ENCODE results near the gene SHISAL2A. TPM values are rescaled to one million over a fixed set of nuclear protein-coding genes. Genes with fewer than 3 reads are reported as not detected.

The SHISAL2A gene
- polyA plus RNA-seq, 1 donor (not counting 4 experiments of a cell fraction or from before 2014, with no cell fraction given), result 0.04 TPM

GRCh38 chr1:52663716-52664115 is 30.7 kb downstream of the SHISAL2A start:
- Histone ChIP-seq H3K9me1 (ENCODE audit: control insufficient read depth, extremely low read depth, insufficient read depth, low read length) (no peaks in the 10 kb centered on the region), H3K27ac (ENCODE audit: control insufficient read depth, insufficient read depth, low read length) (no peak overlapping the region), H4K20me1 (ENCODE audit: control insufficient read depth, extremely low read depth, insufficient read depth, low read length) (no peaks in the 10 kb centered on the region), H3K27me3 (ENCODE audit: control insufficient read depth, extremely low read depth, insufficient read depth, low read length) (no peaks in the 10 kb centered on the region), H3K9me3 (ENCODE audit: control insufficient read depth, low read depth, low read length) (no peaks in the 10 kb centered on the region), H3K79me2 (ENCODE audit: control insufficient read depth, insufficient read depth, low read length) (no peaks in the 10 kb centered on the region), H3K36me3 (ENCODE audit: control insufficient read depth in 2 of 2, extremely low read depth in 1 of 2, insufficient read depth in 2 of 2, low read length in 2 of 2) (no peaks in the 10 kb centered on the region), H3K4me1 (ENCODE audit: control insufficient read depth, extremely low read depth, insufficient read depth, low read length) (peaks cover 62% of the 10 kb centered on the region), H3K9ac (ENCODE audit: control insufficient read depth, extremely low read depth, insufficient read depth, low read length) (no peak overlapping the region), H3K4me3 (ENCODE audit: control insufficient read depth in 2 of 3, extremely low read depth in 1 of 3, insufficient read depth in 2 of 3, low read depth in 1 of 3, low read length in 3 of 3) (no peak overlapping the region), H3K4me2 (ENCODE audit: control insufficient read depth, extremely low read depth, insufficient read depth, low read depth, low read length) (peak overlapping the region; percentile 80), H2AFZ (ENCODE audit: control insufficient read depth, low read length) (no peak overlapping the region)
- no peak for FAIRE-seq
- TF ChIP-seq EZH2 (IDR thresholded peaks at IDR 0.05; ENCODE audit: low read length), result no peak
- dilution Hi-C loops (cut with MboI; ENCODE audit: extremely low pct_ligation_motif_present, low sequenced_read_pairs), result no loop called here
- no peak for DNase-seq (ENCODE audit: low read depth, low spot score)

GRCh38 chr1:52665006-52665941 is 32.3 kb downstream of the SHISAL2A start:
- peak overlapping the region; percentile 79 for H3K27ac ChIP-seq (ENCODE audit: control insufficient read depth, insufficient read depth, low read length)
- peak overlapping the region; percentile 39 for H3K9ac ChIP-seq (ENCODE audit: control insufficient read depth, extremely low read depth, insufficient read depth, low read length)

More at GRCh38 chr1:52665006-52665941, 32.3 kb downstream of the SHISAL2A start:
- Histone ChIP-seq H3K36me3 (ENCODE audit: control insufficient read depth in 2 of 2, extremely low read depth in 1 of 2, insufficient read depth in 2 of 2, low read length in 2 of 2) (no peaks in the 10 kb centered on the region), H4K20me1 (ENCODE audit: control insufficient read depth, extremely low read depth, insufficient read depth, low read length) (no peaks in the 10 kb centered on the region), H3K9me3 (ENCODE audit: control insufficient read depth, low read depth, low read length) (no peaks in the 10 kb centered on the region), H3K79me2 (ENCODE audit: control insufficient read depth, insufficient read depth, low read length) (no peaks in the 10 kb centered on the region), H3K4me2 (ENCODE audit: control insufficient read depth, extremely low read depth, insufficient read depth, low read depth, low read length) (peak overlapping the region; percentile 34), H2AFZ (ENCODE audit: control insufficient read depth, low read length) (peak overlapping the region; percentile 64), H3K9me1 (ENCODE audit: control insufficient read depth, extremely low read depth, insufficient read depth, low read length) (no peaks in the 10 kb centered on the region), H3K27me3 (ENCODE audit: control insufficient read depth, extremely low read depth, insufficient read depth, low read length) (no peaks in the 10 kb centered on the region), H3K4me3 (ENCODE audit: control insufficient read depth in 2 of 3, extremely low read depth in 1 of 3, insufficient read depth in 2 of 3, low read depth in 1 of 3, low read length in 3 of 3) (no peak overlapping the region), H3K4me1 (ENCODE audit: control insufficient read depth, extremely low read depth, insufficient read depth, low read length) (peaks cover 57% of the 10 kb centered on the region)
- dilution Hi-C loops (cut with MboI; ENCODE audit: extremely low pct_ligation_motif_present, low sequenced_read_pairs), result no loop called here
- peak; percentile 84 for DNase-seq (ENCODE audit: low read depth, low spot score)
- FAIRE-seq, result peak; percentile 99
- TF ChIP-seq EZH2 (IDR thresholded peaks at IDR 0.05; ENCODE audit: low read length), result no peak
- TF ChIP-seq, protein P1, sequence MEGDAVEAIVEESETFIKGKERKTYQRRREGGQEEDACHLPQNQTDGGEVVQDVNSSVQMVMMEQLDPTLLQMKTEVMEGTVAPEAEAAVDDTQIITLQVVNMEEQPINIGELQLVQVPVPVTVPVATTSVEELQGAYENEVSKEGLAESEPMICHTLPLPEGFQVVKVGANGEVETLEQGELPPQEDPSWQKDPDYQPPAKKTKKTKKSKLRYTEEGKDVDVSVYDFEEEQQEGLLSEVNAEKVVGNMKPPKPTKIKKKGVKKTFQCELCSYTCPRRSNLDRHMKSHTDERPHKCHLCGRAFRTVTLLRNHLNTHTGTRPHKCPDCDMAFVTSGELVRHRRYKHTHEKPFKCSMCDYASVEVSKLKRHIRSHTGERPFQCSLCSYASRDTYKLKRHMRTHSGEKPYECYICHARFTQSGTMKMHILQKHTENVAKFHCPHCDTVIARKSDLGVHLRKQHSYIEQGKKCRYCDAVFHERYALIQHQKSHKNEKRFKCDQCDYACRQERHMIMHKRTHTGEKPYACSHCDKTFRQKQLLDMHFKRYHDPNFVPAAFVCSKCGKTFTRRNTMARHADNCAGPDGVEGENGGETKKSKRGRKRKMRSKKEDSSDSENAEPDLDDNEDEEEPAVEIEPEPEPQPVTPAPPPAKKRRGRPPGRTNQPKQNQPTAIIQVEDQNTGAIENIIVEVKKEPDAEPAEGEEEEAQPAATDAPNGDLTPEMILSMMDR (optimal IDR thresholded peaks at IDR 0.05 in 1 of 3, IDR thresholded peaks at IDR 0.05 in 1 of 3, conservative IDR thresholded peaks at IDR 0.05 in 1 of 3; ENCODE audit: extremely low read depth in 1 of 3, insufficient read depth in 2 of 3, low read length in 3 of 3), result no peak
